Activated T-cell treated with anti-CD3 and anti-CD28 coated beads for 24 hours (primary cell): ENCODE data around the gene DRICH1.
"Not testable (repeated sequence)": the region's sequence is repeated elsewhere in the genome, so short reads cannot be mapped to it uniquely, and the experiment has no call there.

Source experiments
- DNase-seq: peaks from one replicate; pipeline ENCODE4 v3.0.0-alpha.2; 2020; ENCODE audit warnings: low read depth

Gene DRICH1, protein sequence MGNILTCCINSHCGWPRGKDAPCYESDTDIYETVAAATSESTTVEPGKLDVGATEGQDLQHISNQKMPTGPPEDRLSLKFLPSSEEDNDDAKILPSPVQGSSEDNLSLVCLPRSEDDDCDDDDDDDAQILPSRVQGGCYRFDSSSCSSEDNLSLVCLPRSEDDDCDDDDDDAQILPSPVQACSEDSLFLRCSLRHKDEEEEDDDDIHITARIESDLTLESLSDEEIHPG

DNA sequence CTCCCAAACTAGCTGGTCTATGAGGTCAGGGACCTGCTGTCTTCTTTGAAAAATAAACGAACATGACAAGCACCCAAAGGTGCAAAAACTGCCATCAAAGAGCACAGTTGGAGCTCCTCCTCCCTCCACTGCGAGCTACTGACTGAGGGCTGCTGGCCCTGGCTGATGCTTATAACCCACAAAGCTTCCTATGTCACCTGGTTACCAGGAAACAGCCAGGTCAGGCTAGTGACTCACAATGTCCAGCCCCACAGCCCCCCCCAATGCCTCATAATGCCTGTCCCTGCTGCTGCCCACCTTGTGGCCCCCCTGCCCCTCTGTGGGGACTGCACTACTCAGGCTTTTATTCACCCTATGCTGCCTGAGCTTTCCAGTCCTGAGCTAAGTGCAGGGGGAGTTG lies at the start of gene DRICH1:
DRICH1 (minus strand) TSS at position 144 of the 400 bp plus-strand sequence. CDS start 298 bp downstream, outside the sequence.
- no peak for DNase-seq

DNA sequence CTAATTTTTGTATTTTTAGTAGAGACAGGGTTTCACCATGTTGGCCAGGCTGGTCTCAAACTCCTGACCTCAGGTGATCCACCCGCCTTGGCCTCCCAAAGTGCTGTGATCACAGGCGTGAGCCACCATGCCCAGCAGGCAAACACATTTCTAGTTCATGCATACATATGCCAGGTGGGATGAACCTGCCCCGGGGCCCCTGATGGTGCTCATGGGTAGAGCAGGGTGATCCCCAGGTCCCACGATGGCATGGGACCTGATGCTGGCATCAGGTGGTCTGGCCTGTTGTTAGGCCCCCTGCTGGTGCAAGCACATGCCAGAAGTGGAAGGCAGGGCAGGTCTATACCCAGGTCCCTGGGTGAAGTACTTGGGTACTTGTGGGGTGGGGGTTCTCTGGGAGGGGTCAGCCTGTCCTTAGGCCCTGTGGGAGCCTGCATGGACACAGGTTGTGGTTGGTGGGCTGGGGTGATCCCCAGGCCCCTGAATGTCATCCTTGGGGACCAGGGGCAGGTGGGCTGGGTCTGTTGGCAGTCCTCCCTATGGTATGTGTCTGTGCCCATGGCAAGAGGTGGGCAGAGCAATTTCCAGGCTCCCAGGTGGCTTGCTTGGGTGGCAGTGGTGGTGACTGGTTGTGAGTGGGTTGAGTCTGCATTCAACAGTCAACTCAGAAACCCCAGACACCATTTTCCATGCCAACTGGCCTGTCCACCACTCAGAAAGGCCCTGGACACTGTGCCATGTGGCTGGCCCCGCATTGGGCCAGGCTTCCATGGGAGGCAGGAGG lies 49.1 kb upstream of the DRICH1 start:
- DNase-seq = no peak

DNA sequence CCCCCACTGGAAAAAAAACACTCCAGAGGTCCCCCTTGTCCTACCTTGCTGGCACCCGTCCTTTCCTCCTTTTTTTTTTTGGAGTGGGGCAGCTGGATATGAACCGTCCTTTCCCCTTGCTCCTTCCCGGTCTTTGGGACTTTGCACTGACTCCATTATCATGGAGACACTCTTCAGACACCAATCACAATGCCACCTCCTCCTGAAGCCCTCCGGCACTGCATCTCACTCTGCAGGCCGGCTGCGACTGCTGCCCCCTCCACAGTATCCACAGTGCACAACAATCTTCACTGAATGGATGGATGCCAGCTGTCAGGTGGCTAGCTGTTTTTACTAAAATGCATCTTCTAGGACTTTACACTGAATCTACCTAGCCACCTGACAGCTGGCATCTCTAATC lies 46.0 kb upstream of the DRICH1 start:
- DNase-seq = no peak

DNA sequence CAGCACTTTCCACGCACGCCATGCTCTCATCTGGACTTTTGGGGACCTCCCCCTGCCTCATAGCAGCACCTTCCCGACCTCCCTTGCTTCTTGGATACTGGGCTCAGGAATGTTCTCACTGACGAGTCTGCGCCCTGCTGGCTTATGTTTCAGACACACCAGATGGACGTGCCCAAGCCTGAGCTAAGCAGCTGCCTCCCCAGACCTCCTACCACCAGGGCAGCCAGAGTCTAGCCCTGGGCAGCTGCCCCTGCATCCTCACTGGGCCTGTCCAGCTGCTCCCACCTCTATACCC lies 45.5 kb upstream of the DRICH1 start:
- DNase-seq = no peak

DNA sequence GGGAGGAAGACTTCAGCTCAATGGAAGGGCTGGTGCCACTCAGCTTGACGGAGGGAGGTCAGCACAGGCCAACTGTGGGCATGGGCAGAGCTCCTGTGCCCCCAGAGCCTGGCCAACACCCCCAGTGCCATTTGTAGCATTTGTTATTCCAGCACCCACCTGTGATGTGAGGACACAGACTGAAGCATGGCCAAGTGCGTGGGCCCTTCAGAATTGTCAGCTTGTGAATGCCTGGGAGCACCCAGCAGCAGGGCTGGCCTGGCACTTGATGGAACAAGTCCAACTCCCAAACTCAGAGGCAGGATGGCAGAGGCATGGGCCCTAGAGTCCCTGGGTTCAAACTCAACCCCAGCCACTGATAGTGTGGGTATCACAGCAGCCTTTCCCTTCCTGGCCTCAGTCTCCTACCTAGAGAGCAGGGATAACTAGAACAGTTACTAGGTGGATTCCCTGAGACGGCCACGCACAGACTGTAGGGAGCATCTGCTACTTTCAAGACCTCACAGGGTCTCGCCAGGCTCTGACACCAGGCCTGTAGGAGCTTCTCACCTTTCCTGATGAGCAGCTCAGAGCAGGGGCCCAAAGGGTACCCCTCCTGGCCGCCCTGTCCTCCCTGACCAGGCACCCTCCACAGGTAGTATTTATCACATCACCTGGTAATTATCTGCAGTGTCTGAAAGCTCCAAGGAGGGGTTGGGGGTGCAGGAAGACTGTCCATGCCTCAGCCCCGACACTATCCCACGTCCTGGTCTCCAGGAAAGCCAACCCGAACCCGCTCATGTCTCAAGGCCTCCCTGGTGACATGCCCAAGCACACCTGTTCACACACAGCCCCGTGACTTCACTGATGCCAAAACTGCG lies 45.0 kb upstream of the DRICH1 start:
- DNase-seq = not testable (repeated sequence)

DNA sequence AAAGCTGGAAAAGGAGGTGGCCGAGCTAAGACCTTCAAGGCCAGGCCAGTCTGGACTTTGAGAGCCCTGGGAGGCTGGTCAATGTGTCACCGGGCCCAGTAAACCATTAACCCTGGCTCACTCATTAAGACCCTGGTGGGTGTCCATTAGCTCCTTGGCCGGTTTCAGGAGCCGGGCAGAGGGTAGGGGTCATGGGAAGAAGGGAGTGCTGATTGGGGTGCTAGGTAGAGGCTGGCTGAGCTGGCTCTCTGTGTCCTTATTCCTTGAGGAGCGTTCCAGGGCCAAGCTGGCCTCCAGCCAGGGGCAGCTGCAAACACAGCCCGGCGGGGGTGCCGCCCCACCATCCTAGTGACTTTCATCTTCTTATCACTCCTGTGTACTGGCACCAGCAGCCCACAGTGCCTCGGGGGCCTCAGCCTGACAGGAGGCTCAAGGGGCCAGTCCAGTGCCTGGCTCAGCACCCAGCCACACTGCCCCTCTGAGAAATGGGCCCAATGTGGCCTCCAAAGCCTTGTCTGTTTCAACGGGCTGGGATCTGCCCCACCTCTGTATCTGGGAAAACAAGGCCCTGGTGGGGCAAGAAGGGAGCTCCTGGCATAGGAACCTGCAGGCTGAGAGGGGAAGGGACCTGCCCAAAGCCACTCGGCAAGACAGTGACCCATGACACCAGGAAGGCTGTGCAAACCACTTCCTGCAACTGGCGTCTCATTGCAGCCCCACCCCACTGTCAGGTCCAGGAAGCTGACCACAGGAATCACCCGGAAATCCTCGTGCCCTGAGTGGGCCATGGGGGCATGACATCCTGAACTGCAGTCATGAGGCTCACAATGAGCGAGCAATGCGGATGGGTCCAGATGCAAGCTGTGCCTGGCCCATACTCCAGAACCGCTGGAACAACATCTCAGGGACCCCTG lies 43.6 kb upstream of the DRICH1 start:
- no peak for DNase-seq

DNA sequence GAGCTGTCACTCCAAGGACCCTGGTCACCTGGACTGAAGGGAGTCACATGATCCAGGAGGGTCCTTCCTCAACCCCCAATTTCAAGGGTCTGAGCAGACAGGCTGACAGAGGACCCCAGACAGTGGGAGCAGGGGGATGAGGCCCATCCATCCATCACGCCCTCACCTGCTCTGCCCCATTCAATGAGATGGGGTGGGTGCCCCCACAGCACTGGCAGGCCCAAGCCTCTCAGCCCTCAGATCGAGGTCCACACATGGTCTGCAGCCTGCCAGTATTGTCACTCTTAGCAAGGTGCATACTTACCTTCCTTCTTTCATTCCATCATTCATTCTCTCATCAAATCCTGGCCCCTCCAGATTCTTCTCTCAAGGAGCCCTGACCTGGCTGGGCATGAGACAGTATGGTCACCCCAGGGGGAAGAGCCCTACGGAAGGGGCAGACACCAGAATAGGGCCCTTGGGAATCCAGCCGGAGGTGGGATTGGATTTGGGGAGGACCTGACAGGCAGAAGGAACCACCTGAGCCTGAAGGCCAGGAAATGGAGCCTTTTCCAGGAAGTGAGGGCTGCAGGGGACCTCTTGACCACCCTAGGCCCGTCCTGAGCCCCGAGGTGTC lies 42.9 kb upstream of the DRICH1 start:
- not testable (repeated sequence) for DNase-seq

DNA sequence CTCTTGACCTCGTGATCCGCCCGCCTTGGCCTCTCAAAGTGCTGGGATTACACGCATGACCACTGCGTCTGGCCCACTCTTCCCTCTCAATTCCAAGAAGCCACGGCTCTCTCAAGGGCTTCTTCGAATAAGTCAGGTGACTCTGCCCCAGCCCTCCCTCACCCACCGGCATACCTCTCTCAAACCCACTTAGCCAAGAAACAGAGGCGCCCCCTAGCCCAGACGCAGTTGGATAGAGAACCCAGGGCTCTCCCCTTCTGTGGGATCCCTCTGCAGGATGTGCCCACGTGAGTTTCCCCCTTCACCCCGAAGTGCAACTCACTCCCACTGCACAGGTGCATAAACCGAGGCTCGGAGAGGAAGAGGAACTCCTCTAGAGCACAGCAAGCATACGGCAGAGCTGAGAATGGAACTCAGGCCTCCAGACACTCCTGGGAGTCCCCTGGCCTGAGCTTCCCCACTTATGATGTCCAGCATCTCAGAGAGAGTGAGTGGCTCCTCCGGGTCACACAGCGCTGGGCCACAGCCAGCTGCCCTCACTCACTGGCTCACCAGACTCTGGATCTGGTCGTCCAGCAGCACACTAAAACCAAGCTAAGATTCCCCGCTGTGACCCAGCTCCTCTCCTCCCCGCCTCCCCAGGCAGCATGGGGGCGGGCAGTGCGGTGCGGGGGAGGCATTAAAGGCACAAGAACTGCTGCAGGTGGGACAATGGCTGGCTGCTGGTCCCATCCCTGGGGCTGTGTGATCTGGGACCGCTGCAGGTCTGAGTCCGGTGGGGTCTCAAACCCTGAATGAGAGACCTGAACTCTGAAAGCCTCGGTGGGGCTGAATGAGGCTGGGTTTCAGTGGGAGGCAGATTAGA lies 41.9 kb upstream of the DRICH1 start:
- DNase-seq = no peak

DNA sequence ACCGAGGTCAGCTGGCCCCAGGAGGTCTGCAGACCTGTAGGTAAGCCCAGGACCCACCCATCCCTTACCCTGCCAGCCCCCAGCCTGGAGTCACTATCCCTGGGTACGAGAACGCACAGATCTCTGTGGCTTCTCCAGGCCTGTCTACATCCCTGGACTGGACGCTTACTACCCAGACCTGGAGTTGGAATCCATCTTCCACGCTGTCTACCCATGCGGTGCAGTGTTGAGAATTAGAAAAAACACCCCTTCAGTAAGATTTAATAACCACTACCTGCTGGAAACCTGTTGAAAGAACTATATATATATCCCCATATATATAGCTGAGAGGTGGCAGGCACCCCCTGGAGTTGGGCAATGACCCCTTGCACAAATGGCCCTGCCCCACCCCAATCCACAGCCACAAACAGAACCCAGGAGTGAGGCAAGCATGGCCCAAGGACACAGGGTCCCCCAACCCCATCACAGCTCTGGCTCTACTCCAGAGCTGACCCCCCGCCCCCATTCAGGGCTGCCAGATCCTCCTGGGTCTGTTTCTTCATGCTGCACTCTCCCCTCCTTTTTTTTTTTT lies 41.0 kb upstream of the DRICH1 start:
- no peak for DNase-seq

DNA sequence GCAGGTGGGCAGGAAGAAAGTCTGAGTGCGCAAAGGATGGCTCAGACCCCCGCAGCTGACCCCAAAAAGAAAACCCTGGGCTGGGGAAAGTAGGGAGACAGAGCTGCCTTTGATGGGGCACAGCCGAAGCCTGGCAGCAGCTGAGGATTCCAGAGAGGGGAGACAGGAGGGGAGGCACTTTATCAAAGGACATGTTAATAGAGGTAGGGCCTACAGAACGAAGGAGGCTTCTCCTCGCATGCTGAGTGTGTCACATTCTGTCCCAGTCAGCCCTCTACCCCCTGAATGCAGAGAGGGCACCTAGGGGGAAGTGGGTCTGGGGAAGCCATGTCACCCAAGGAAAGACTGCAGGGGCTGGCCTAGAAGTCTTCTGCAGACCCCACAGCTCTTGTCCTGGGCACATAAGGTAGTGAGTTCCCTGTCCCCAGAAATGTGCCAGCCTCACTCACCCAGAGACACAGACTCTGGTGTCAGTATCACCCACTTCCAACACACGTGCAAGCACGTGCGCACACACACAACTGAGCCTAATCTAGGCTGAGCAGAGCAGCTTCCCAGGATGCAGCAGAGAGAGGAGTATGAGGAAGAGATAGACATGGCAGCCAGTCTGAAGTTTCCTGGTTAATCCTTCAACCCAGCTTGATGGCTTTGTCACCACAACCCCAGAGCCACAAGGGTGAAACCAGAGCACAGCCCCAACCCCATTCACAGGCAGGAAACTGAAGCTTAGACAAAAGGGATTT lies 40.4 kb upstream of the DRICH1 start:
- DNase-seq = not testable (repeated sequence)

DNA sequence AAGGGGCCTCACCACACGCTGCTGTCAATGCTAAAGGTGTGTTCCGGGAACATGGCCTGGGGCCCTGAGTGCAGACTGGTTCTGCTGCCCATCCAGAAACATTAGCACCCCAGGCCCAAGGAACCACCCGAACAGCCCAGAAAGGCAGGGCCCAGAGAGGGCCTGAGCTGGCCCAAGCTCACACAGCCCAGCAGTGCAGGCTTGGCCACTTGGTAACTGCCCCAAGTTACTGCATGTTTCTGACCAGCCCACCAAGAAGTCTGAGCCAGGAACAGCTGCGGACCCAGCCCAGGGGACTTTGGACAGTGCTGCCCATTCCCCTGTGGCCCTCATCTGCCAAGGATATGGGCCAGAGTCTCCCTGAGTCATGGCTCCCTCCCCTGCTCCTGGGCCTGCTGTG lies 39.3 kb upstream of the DRICH1 start:
- not testable (repeated sequence) for DNase-seq

DNA sequence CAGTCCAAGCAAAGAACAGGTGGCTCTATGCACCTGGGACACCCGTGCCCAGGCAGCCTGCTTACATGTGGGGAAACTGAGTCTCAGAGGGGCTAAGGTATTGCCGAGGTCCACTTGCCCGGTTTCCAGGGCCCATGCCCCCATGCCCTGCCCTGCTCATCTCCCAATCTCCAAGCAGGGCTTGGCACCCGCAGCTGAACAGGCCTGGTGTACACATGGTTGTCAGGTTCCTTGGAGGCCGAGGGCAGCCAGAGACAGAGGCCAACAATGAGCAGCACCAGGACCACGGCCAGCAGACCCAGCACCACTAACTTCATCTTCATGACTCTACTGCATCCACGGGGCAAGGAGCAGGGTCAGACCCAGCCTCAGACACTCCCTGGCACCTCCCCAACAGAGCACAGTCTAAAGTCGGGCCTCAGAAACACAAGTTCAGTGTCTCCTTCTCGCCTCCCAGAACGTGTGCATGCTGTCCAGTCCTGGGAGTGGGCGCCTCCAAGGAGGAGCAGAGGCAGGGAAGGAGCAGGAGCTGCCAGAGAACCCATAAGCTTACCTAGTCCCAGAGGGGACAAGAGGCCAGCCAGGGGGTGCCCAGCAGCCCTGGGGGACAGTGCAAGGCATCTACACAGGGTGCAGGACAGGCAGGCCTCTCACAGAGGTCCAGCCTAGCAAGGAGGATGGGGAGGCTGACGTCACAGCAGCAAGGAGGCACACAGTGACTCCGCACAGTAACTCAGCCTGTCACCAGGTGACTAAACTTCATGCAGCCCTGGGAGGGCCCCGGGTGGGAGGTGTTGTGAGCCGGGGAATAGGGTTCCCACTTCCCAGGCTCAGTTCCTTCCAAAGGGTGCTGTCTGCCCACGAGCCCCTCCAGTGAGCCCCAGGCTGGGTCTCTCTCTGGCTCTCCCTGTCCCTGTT lies 38.5 kb upstream of the DRICH1 start:
- DNase-seq = no peak

DNA sequence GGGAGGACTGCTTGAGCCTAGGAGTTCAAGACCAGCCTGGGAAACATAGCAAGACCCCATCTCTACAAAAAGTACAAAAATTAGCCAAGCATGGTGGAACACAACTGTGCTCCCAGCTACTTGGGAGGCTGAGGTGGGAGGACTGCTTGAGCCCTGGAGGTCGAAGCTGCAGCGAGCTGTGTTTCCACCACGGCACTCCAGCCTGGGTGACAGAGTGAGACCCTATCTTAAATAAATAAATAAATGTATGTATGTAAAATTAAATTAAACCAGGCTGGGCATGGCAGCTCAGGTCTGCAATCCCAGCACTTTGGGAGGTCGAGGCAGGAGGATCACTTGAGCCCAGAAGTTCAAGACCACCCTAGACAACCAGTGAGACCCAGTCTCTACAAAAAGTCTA lies 28.3 kb upstream of the DRICH1 start:
- not testable (repeated sequence) for DNase-seq

DNA sequence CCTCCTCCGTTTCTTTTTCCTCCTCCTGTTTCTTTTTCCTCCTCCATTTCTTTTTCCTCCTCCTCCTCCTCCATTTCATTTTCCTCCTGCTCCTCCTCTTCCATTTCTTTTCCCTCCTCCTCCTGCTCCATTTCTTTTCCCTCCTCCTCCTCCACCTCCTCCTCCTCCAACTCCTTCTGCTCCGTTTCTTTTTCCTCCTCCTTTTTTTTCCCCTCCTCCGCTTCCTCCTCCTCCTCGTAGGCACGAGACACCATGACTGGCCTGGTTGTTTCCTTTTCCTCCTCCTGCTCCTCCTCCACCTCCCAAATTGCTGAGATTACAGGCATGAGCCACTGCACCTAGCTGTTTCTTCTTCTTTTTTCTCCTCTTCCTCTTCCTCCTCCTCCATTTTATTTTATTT lies 25.6 kb upstream of the DRICH1 start:
- no peak for DNase-seq

DNA sequence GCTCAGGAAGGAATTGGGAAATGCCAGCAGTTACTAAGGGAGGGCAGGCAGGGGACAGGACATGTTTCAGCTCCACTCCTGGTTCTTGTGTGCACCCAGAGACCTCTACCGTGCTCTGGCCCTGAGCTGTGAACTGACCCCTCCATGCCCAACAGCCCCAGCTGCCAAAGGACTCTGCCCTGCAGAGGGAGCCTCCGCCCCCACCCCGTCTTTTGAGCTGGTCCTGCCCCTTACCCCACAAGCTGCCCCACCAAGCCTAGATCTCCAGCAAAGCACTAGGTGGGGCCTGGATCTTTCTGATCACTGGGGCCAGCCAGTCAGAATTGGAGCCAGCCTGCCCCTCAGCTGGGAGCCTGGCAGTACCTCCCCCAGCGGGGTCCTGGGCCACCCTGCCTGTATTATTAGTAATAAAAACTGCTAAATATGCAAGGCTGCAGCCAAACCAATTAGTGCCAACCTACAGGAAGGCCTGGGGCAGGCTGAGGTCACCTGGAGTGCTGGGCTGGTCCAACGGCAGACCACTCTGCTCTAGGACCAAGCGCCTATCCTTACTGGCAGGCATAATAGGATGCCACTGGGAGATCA lies 23.9 kb upstream of the DRICH1 start:
- DNase-seq = no peak

DNA sequence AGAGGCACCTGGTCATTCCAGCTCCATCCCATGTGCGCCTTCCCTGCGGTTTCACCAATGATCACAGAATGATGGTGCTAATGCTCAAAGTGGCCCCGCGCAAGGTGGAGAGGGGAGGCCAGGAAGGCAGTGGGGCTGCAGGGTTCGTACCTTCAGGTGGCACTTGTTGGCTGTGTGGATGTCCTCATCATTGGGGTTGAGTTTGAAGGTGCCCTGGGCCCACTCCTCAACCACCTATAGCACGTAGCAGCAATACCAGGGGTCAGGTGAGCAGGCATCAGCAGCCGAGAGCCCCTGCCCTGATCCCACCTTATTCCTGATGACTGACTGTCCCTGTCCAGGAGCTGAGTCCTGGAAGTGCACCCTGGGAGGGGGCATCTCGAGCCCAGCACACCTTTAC lies 20.6 kb upstream of the DRICH1 start:
- DNase-seq = no peak

DNA sequence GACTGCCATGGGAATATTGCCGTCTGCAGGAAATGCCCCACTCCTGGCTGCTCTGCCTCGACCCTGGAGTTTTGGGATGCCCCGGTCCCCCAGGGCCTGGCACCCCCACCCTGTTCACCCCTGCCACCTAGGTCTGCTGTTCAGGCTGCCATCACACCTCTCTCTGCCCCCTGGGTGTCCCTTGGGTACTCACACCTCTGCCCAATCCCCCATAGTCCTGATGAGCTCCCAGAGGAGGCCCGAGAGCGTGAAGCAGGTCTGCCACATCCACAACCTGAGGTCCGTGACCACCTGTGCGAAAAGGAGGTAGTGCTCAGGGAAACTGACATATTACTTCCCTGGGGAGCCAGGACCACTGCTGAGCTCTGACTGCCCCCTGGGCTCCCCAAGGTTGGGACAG lies 20.2 kb upstream of the DRICH1 start:
- no peak for DNase-seq

DNA sequence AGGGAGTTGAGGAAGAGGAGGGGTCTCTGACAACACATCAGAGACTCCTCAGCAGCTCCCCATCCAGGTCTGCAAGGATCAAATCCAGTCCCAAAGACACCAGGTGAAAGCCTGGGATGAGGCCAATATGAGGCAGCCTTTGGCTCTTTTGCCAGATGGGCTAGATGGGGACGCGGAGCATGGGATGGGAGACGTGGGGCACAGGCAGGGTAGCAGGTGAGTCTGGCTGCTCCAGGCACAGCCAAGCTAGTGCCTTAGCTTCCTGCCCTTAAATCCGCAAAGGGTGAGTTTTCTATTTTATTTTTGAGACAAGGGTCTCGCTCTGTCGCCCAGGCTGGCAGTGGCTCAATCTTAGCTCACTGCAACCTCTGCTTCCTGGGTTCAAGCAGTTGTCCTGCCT lies 19.6 kb upstream of the DRICH1 start:
- no peak for DNase-seq
